GM18508 (cell line): ENCODE measurements around the gene MVB12B.
"Not testable (repeated sequence)": the region's sequence is repeated elsewhere in the genome, so short reads cannot be mapped to it uniquely, and the experiment has no call there.

Experiments
- ATAC-seq: cut with Tn5 transposase; IDR thresholded peaks from one replicate; pipeline ENCODE4 v1.9.1; 2021; ENCODE audit warnings: moderate number of reproducible peaks; ENCODE audit not compliant: insufficient read depth, unreplicated experiment

MVB12B gene, protein sequence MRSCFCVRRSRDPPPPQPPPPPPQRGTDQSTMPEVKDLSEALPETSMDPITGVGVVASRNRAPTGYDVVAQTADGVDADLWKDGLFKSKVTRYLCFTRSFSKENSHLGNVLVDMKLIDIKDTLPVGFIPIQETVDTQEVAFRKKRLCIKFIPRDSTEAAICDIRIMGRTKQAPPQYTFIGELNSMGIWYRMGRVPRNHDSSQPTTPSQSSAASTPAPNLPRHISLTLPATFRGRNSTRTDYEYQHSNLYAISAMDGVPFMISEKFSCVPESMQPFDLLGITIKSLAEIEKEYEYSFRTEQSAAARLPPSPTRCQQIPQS

DNA sequence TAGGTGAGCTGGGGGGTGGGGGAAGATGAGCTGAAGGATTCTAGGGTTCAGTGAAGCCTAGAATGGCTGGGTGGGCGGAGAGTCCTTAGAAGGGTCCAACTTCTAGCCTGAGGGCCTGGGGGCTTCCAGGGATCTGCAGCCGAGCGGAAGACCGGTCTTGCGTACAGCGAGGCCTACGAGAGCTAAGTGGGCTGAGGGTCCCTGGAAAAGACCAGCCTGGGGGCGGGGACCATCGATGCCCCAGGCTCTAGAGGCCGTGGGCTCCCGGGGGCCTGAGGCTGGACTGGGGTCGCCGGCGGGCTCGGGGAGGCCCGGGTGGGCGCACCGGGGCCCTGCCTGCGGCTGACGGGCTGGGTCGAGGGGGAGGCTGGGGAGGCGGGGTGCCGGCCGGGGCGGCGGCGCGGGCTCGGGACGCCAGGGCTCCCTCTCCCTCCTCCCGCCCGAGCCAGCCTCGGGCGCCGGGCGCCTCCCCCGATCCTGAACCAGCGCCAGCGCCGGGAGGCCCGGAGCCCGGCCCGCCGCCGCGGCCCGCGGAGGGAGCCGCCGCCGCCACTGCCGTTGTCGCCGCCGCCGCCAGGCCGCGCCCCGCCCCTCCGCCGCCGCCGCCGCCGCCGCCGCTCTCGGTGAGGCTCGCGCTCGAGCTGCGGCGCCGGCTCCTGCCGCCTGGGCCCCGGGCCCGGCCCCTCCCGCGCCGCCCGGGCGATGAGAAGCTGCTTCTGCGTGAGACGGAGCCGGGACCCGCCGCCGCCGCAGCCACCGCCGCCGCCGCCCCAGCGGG lies at the start of gene MVB12B:
Gene MVB12B (plus strand): TSS at position 602 of the 778 bp plus-strand sequence. CDS start 101 bp downstream, at position 703.
- ATAC-seq, result no peak

DNA sequence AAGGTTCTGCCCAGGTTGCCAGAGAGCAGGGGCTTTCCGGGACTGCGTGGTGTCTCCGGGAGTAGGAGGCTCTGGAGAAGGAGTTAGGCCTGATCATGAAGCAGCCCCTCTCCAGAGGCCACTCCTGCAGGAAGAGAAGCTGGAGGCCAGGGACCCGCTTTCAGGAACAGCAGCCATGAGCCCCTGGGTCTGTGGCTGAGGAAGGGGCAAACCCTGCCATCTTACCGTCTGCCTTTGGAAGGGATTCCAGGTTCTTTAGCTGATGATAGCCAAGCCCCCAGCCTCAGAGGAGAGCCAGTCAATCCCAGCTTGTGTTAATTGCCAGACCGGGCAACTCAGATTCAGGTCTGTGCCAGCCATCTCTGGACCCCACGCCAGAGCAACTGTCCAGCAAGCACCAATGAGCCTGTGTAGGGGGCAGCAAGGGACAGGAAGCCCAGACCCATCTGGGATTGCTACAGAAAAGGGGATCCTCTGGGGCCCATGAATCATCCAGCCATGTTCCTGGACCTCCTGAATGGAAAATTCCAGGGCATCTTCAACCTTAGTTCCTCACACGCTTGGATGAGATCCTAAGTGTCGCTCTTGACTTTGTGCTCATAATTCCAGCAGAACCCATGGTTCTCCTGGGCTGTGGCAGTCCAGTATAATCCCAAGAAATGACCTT lies 42.7 kb upstream of the MVB12B start:
- no peak for ATAC-seq

DNA sequence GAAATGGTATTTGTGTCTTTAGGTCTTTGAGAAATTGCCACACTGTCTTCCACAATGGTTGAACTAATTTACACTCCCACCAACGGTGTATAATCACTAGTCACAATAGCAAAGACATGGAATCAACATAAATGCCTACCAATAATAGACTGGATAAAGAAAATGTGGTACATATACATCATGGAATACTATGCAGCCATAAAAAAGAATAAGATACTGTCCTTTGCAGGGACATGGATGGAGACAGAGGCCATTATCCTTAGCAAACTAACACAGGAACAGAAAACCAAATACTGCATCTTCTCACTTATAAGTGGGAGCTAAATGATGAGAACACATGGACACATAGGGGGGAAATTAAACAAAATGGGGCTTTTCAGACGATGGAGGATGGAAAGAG lies 41.0 kb upstream of the MVB12B start:
- ATAC-seq, result not testable (repeated sequence)

DNA sequence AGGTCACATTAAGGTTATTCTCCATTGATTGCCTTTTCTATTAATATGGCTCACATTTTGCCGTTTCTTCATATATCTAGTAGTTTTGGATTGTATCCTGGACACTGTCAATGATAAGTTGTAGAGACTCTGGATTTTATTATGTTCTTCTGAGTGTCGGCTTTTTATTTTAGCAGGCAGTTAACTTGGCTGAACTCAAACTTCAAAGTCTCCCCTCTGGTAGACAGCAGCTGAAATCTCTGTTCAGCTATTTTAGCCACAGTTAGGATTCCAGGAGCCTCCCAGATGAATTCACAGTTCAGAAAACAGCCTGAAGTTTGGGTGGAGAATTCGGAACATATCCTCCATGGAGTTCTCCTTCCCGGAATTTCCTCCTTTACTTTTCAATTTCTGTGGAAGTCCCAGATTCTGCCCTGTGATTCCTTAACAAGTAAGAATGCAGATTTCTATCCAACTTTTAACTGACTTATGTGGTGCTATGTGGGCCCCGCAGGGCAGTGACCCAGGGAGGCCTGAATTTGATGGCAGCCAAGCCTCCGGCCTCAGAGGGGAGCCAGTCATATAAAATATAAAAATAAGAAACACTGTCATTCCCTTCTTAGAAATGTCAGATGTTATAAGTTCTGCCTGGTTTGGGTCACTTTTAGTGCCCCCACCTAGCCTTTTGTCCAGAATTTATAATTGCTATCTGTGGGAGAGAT lies 39.3 kb upstream of the MVB12B start:
- no peak for ATAC-seq

DNA sequence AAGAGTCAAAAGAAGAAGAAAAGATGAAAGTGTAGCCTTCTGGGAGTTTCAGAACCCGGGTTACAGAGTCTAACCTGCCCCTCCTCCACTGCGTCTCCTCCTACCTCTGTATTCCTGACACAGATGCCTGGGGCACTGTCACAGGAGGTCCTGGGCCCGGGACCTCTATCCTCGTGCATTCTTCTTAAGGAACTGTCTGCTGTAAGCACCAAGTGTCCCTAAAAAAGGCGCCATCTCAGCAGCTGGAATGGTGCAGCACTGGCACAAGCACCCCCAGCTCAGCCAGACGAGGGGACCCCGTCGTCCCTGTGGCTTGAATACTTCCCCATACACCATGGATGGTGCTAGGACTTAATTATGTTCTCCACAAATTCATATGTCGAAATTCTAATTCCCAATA lies 35.8 kb upstream of the MVB12B start:
- no peak for ATAC-seq

DNA sequence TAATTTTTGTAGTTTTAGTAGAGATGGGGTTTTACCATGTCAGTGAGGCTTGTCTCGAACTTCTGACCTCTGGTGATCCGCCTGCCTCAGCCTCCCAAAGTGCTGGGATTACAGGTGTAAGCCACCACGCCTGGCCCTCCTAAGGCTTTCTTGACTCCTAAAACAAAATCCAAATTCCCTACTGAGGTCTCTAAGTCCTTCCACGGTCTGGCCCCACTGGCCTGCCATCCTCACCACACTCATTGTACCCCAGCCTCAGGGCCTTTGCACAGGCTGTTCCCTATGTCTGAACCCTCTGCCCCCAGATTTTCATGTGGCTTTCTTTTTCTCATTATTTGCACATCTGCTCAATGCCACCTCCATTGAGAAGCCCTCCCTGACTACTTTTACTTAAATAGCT lies 34.7 kb upstream of the MVB12B start:
- no peak for ATAC-seq

DNA sequence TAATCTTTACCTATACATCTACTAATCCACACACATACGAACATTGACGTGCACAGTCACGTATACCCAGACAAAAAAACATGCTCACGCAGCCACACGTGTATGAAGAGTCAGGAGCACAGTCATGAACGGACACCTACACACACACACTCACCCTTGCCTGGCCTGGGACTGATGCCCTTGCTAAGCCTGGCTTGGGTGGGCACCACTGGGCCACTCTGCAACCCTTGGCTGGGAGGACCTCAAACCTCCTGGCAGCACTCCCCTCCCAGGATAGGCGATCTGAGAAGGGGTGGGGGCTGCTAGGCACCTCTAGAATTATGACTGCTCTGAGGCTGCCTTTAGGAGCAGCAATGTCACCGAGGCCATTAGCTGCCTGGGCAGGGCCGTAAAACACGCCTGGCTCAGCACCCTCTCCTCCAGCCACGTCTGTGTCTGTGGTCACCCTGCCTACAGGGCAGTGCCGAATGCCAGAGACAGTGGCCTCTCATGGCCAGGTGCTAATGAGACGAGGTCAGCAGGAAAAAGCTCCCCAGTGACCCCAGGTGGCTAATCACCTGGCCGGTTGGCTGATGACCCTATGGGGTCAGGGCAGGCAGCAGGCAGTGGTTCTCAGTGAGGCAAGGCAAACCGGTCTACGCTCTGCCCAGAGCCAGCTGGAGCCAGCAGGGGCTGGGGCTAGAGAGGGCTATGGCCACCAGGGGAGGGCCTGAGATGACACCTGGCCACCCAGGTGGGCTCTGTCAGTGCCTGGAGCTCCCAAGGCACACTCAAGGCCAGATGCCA lies 33.7 kb upstream of the MVB12B start:
- ATAC-seq, result no peak

DNA sequence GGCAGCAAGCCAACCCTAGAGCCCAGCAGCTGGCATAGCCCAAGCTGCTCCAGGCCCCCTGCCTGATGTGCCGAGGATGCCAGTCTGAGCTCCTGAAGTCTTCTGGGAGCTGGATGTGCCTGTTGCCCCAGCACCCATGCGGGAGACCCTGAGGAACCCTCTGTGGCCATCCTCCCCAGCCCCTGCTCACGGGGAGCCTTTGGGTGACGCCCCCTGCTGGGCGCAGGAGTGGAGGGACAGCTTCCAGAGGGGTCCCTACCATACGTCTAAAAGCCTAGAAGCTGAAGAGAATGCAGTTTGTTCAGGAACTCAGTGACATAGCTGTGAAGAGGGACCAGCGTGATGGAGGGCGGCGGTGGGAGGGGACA lies 33.1 kb upstream of the MVB12B start:
- no peak for ATAC-seq

DNA sequence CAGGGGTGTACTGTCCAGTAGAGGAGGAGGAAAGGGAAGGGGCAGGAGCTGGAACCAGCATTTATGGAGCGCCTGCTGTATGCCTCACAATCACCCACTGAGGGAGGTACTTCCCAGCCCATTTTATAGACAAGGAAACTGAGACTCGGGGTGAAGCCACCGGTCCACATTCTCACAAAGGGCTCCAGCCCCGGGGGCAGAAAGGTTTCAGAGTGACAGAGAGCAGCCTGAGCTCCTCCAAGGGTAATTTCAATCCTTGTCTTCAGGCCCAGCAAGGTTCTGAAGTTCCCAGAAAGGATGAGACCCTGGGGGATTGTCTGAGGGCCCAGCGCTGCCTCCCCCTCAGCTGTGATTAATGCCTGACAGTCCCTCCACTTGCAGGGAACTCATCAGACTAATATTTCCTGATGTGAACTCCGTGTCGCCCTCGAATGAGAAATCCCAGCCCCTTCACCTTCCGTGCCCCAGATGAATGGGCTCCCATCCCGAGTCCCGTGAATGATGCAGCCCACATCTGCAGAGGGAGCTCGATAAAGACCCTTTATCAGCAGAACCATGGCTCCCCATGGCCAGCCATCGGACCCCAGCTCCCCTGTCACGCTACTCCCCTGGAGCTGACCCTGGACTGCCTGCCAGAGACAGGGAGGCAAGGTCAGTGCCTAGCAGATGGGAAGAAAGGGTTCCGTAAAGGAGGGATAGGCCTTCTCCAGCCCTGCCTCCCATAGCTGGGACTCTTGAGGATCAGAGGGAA lies 32.1 kb upstream of the MVB12B start:
- ATAC-seq, result no peak

DNA sequence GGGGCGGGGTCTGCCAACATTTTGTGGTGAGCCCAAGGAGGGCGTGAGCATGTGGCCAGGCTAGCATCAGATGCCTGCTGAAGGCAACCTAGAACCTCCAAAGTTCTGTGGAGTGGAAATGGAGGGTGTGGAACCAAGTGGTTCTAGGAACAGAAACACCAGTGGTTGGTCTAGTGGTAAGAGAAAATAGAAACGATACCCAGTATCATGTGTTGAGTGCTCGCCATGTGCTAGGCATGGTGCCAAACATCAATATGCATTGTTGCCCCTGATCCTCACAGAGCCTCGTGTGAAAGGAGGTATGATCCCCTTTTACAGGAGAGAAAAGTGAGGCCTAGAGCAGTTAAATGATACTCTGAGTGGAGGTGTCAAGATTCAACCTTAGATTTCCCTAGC lies 31.5 kb upstream of the MVB12B start:
- ATAC-seq, result no peak

DNA sequence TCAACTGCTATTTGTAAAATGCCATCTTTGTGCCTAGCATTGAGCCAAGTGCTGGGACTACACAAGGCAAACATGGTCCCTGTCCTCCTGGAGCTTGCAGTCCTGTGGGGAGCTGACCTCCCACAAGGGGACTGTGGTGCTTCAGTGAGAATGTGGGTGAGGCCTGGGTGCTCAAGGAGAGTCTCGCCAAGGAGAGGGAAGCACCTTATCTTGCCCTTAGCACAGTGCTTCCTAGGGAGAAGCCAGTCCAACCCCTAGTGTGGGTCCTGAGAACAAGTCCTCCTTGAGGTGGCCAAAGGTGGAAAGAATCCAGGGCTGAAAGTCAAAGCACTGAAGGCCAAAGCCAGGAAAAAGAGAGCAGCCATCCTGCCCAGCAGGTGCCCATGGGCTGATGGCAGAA lies 31.1 kb upstream of the MVB12B start:
- ATAC-seq, result no peak

DNA sequence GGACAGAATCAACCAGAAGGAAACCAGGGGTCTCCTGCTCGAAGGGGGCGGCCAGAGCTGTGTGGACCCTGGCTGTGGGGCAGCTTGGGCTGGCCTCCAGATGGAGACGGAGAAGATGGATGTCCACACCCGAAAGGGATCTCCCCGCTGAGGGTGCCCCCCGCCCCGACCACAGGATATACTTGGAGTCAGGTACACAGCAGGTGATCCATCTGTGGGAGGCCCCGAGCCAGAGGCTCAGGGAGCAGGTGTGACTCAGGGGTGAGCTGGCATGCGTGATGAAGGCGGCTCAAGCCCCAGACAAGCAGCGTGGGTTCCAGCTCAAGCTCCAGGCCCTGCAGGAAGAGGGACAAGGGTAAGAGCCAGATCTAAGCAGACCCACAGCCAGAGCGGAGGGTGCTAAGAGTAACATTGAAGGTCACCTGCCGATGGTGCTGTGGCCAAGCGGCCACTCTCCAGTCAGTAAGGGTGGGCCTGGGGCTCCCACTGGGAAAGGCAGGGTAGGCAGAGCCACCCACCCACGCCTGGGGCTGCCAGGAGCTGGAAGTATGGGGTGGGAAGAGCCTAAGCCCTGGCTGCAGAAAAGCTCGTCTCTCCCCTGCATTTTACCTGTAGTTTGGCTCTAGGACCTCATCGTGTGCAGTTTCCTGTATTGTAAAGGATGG lies 30.6 kb upstream of the MVB12B start:
- no peak for ATAC-seq

DNA sequence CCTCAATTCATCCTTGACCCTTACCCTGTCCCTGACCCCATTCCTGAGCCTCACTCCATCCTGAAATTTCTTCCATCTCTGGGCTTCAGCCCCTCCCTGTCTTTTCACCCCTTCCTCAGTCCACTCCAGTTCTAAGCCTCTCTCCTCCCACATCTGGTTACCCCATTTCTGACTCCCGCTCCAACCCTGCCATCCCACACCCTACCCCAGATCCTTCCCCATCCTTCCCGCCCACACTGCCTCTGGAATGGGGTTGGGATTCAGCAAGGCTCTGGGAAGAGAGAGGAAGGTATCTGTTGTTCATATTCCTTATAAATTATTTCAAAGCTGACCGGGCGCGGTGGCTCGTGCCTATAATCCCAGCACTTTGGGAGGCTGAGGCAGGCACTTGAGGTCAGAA lies 29.9 kb upstream of the MVB12B start:
- no peak for ATAC-seq

DNA sequence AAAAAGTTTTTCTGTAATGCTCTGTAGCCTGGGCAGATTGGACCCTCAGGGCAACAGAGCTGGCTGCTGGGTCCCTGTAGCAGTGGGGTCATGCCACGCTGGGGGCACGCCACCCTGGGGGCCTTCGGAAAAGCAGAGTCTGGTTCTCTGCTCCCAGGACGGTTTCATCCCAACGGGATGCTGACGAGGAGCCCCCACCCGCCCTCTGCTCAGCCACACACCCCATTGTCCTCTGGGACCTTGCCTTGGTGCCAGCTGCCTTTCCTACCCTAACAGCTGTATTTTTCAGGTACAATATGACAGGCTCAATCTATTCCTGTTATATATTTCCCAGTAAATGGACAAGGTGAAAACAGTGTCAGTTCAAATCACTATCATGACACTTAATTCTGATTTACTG lies 29.0 kb upstream of the MVB12B start:
- ATAC-seq, result no peak

DNA sequence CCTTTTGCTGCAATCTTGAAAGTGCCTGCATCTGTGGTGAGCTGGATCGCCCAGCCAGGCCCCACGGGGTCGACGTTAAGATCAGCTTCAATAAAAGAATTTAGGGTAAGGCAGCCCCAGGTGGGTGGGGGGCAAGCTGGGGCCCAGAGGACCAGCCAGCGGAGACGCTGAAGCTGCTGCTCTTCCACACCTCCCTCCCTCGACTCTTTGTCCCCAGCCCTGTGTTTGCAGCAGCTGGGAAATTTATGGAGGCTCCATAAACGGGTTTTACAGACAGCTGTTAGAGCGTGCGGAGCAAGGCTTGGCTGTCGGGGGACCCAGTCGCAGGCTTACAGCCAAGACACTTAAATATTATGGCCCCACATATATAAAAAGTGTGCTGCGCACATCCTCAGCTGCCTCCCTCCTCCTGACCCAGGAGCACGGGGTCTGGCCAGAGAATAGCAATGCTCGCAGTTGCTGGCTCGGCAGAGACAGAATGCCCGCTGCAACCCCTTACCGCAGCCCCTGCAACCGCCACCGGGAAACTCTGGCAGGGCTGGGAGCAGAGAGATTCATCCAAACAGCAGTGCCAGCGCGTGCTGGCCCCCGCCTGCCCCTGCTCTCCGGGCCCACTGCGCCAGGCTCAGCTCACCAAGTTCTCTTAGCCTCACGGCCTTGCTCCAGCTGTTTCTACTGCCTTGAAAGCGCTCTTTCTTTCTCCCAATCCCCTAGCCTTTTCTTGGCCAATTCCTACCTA lies 28.4 kb upstream of the MVB12B start:
- ATAC-seq, result no peak

DNA sequence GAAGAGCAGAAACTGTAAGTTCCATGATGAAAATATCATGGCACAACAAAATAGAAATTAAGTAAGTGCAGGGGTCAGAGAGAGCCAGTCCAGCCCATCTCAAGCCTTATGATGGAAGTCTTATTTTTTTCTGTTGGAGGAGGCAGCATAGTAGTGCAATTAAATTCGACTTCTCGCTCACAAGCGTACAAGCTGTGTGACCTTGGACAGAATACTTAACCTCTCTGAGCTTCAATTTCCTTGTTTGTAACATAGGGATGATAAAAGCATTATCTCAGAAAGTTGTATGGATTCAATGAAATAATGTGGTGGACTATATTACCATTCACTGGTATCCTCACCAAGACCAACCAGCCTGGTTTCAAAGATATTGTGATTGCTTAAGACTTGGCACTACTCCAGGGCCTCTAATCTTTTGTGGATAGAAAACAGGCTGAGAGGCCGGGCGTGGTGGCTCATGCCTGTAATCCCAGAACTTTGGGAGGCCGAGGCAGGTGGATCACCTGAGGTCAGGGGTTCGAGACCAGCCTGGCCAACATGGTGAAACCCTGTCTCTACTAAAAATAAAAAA lies 26.8 kb upstream of the MVB12B start:
- no peak for ATAC-seq

DNA sequence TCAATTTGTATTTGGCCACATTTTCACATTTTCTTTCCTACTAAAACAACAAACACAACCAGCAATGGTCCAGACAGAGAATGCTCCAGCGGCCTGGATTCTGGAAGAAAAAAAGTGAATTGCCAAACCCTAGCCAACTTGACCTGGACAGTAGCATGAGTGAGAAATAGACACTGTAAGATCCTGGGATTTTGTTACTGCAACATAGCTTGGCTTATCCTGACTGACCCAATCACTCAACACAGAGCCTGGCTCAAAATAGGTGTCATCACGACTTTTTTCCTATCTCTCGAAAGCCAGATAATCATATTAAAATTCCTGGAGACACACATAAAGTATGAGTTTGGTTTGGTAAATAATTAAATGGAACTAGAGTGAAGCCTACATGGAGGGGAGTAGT lies 25.4 kb upstream of the MVB12B start:
- ATAC-seq, result no peak
